H1 (cell line): ENCODE measurements around the gene KCNH8. TPM values are rescaled to one million over a fixed set of nuclear protein-coding genes. Genes with fewer than 3 reads are reported as not detected.

Experiments
- CTCF ChIA-PET: fragments of 300-600 bp; sonication (Branson Sonifier 250); formaldehyde crosslinking; loops from one replicate; lab custom pipeline; 2021; ENCODE audit not compliant: partially characterized antibody; lab: Charles Lee
- POLR2A ChIA-PET: fragments of 300-600 bp; sonication (Branson Sonifier 250); formaldehyde crosslinking; loops from one replicate; lab custom pipeline; 2021; ENCODE audit warnings: inconsistent platforms; ENCODE audit not compliant: partially characterized antibody; lab: Charles Lee
- DNase-seq, 2 experiments: peaks; one replicate each; pipeline versions ENCODE4 v3.0.0 to v3.0.0-alpha.2; 2010 to 2022; ENCODE audit warnings: low spot score in 2 of 2, low read depth in 1 of 2, mixed read lengths in 1 of 2
- FAIRE-seq: peaks from 2 replicates; lab custom pipeline; 2011; peaks lifted over from hg19 to GRCh38; lab: Jason Lieb, UNC
- H2AFZ ChIP-seq: 2 replicates; pipeline ENCODE4 v1.8.1; 2012; ENCODE audit warnings: low read length, inconsistent platforms
- H2AK5ac ChIP-seq: 2 replicates; pipeline ENCODE4 v1.6.1; 2013; ENCODE audit warnings: low read depth, low read length
- H2BK120ac ChIP-seq: replicated peaks from 2 replicates; pipeline ENCODE3; 2013; ENCODE audit warnings: low read depth, low read length, inconsistent platforms
- H2BK12ac ChIP-seq: 2 replicates; pipeline ENCODE4 v1.6.1; 2013; ENCODE audit warnings: low read depth, low read length
- H2BK15ac ChIP-seq: 2 replicates; pipeline ENCODE4 v1.6.1; 2013; ENCODE audit warnings: low read length
- H2BK20ac ChIP-seq: 2 replicates; pipeline ENCODE4 v1.6.1; 2013; ENCODE audit warnings: low read length
- H2BK5ac ChIP-seq: 2 replicates; pipeline ENCODE4 v1.6.1; 2013; ENCODE audit warnings: low read depth, low read length
- H3K14ac ChIP-seq: 2 replicates; pipeline ENCODE4 v1.6.1; 2013; ENCODE audit warnings: inconsistent platforms; ENCODE audit not compliant: insufficient read length
- H3K18ac ChIP-seq: 2 replicates; pipeline ENCODE4 v1.6.1; 2013; ENCODE audit warnings: low read length; ENCODE audit errors: extremely low read depth
- H3K23ac ChIP-seq: 2 replicates; pipeline ENCODE4 v1.6.1; 2013; ENCODE audit warnings: inconsistent platforms; ENCODE audit not compliant: insufficient read length
- H3K23me2 ChIP-seq: 2 replicates; pipeline ENCODE4 v1.6.1; 2013; ENCODE audit warnings: low read depth, low read length
- H3K27ac ChIP-seq: 2 replicates; pipeline ENCODE4 v1.6.1; 2011; ENCODE audit warnings: low read depth, low read length, inconsistent platforms
- H3K27me3 ChIP-seq, 4 experiments: replicated peaks in 1 of 4; 1 replicate in 1 of 4; 2 replicates in 3 of 4; pipeline versions ENCODE4 v1.6.1 to v1.8.1; 2011 to 2013; ENCODE audit warnings: low read length in 3 of 4, mild to moderate bottlenecking in 3 of 4, inconsistent platforms in 2 of 4, mixed read lengths in 2 of 4, moderate library complexity in 1 of 4; ENCODE audit not compliant: control insufficient read depth in 3 of 4, insufficient read depth in 3 of 4; ENCODE audit errors: extremely low read depth in 1 of 4
- H3K36me3 ChIP-seq, 4 experiments: 2 replicates each; pipeline versions ENCODE4 v1.6.1 to v1.8.1; 2011 to 2013; ENCODE audit warnings: mild to moderate bottlenecking in 4 of 4, low read length in 3 of 4, moderate library complexity in 2 of 4, control low read depth in 1 of 4, inconsistent platforms in 1 of 4; ENCODE audit not compliant: insufficient read depth in 4 of 4, control insufficient read depth in 2 of 4
- H3K4ac ChIP-seq: replicated peaks from 2 replicates; pipeline ENCODE3; 2013; ENCODE audit warnings: low read length, low read depth, mixed read lengths, inconsistent platforms; ENCODE audit not compliant: insufficient read length
- H3K4me1 ChIP-seq, 4 experiments: replicated peaks in 1 of 4; 1 replicate in 1 of 4; 2 replicates in 3 of 4; pipeline versions ENCODE4 v1.6.1 to v1.8.1; 2011 to 2013; ENCODE audit warnings: low read length in 3 of 4, inconsistent platforms in 2 of 4, mixed read lengths in 1 of 4; ENCODE audit not compliant: insufficient read depth in 4 of 4, control insufficient read depth in 3 of 4
- H3K4me2 ChIP-seq, 2 experiments: 2 replicates each; pipeline versions ENCODE4 v1.6.1 to v1.8.1; 2011 to 2013; ENCODE audit warnings: low read depth in 2 of 2, low read length in 2 of 2, control low read depth in 1 of 2, inconsistent platforms in 1 of 2, mild to moderate bottlenecking in 1 of 2; ENCODE audit not compliant: insufficient read depth in 1 of 2
- H3K4me3 ChIP-seq, 4 experiments: fragments of 200-600, 300-600 bp in 1 of 4; sonication (generic), shearing (Covaris generic), sonication (Bioruptor Twin) in 1 of 4; 2 replicates each; pipeline versions ENCODE4 v1.5.1 to v1.8.1; 2011 to 2016; ENCODE audit warnings: low read length in 4 of 4, low read depth in 3 of 4, control low read depth in 2 of 4, inconsistent platforms in 2 of 4, mild to moderate bottlenecking in 2 of 4, mixed read lengths in 1 of 4, moderate library complexity in 1 of 4; ENCODE audit not compliant: insufficient read depth in 2 of 4; ENCODE audit errors: extremely low read depth in 1 of 4
- H3K56ac ChIP-seq: replicated peaks from 2 replicates; pipeline ENCODE3; 2013; ENCODE audit warnings: low read depth, mild to moderate bottlenecking, mixed read lengths, low read length, inconsistent platforms; ENCODE audit not compliant: insufficient read length
- H3K79me1 ChIP-seq: 2 replicates; pipeline ENCODE4 v1.6.1; 2013; ENCODE audit warnings: low read depth, low read length, control low read depth
- H3K79me2 ChIP-seq, 2 experiments: 2 replicates each; pipeline versions ENCODE4 v1.6.1 to v1.8.1; 2012 to 2013; ENCODE audit warnings: low read length in 2 of 2, mild to moderate bottlenecking in 2 of 2, inconsistent platforms in 1 of 2; ENCODE audit not compliant: insufficient read depth in 2 of 2, control insufficient read depth in 1 of 2
- H3K9ac ChIP-seq, 4 experiments: replicated peaks in 1 of 4; 1 replicate in 1 of 4; 2 replicates in 3 of 4; pipeline versions ENCODE4 v1.6.1 to v1.8.1; 2011 to 2013; ENCODE audit warnings: low read depth in 3 of 4, low read length in 3 of 4, control low read depth in 2 of 4, mild to moderate bottlenecking in 2 of 4, moderate library complexity in 2 of 4, inconsistent platforms in 1 of 4; ENCODE audit errors: extremely low read depth in 1 of 4
- H3K9me3 ChIP-seq, 2 experiments: 2 replicates each; pipeline versions ENCODE4 v1.6.1 to v1.8.1; 2012 to 2013; ENCODE audit warnings: mild to moderate bottlenecking in 2 of 2, moderate library complexity in 2 of 2, control low read depth in 1 of 2, inconsistent platforms in 1 of 2, low read depth in 1 of 2, low read length in 1 of 2, mixed read lengths in 1 of 2; ENCODE audit not compliant: insufficient read depth in 2 of 2
- H4K20me1 ChIP-seq, 2 experiments: replicated peaks in 1 of 2; 2 replicates each; pipeline versions ENCODE3 to v1.8.1; 2011 to 2013; ENCODE audit warnings: inconsistent platforms in 2 of 2, low read length in 2 of 2, mild to moderate bottlenecking in 1 of 2; ENCODE audit not compliant: insufficient read depth in 2 of 2, control insufficient read depth in 1 of 2
- H4K5ac ChIP-seq: 2 replicates; pipeline ENCODE4 v1.6.1; 2013; ENCODE audit warnings: low read length, low read depth, mixed read lengths, inconsistent platforms; ENCODE audit not compliant: insufficient read length
- H4K8ac ChIP-seq: 2 replicates; pipeline ENCODE4 v1.8.0; 2013; ENCODE audit warnings: mild to moderate bottlenecking, moderate library complexity, low read length, inconsistent platforms; ENCODE audit not compliant: insufficient read depth; ENCODE audit errors: extremely low read depth
- H4K91ac ChIP-seq: replicated peaks from 2 replicates; pipeline ENCODE3; 2013; ENCODE audit warnings: low read length, mixed read lengths, inconsistent platforms; ENCODE audit not compliant: insufficient read length
- BRCA1 ChIP-seq: IDR thresholded peaks from 2 replicates; pipeline ENCODE4 v1.6.1; 2012; ENCODE audit warnings: low read depth, low read length, improper control_type of control experiment
- CEBPB ChIP-seq: IDR thresholded peaks from 2 replicates; pipeline ENCODE4 v1.6.1; 2012; ENCODE audit warnings: low read depth, low read length
- CTBP2 ChIP-seq: IDR thresholded peaks from 2 replicates; pipeline ENCODE4 v1.7.0; 2011; ENCODE audit warnings: borderline replicate concordance, mild to moderate bottlenecking, moderate library complexity, mixed read lengths, low read length; ENCODE audit not compliant: insufficient read depth, insufficient read length
- EGR1 ChIP-seq: IDR thresholded peaks from 2 replicates; pipeline ENCODE4 v1.6.1; 2011; ENCODE audit warnings: low read depth, low read length, borderline replicate concordance
- HDAC2 ChIP-seq, 2 experiments: fragments of 300-600 bp in 1 of 2; sonication (generic) in 1 of 2; IDR thresholded peaks; 2 replicates each; pipeline ENCODE4 v1.6.1; 2011 to 2012; ENCODE audit warnings: low read depth in 2 of 2, low read length in 2 of 2, mild to moderate bottlenecking in 2 of 2, moderate library complexity in 2 of 2, borderline replicate concordance in 1 of 2, inconsistent platforms in 1 of 2
- KDM1A ChIP-seq: fragments of 200-600, 300-600 bp; sonication (generic); IDR thresholded peaks from 2 replicates; pipeline ENCODE4 v1.7.1; 2016; ENCODE audit warnings: mild to moderate bottlenecking, low read length, borderline replicate concordance
- MAFK ChIP-seq: IDR thresholded peaks from 2 replicates; pipeline ENCODE4 v1.6.1; 2012; ENCODE audit warnings: low read depth, mild to moderate bottlenecking, improper control_type of control experiment, low read length
- RNF2 ChIP-seq: fragments of 200-900, 300-1000 bp; sonication (generic); IDR thresholded peaks from 2 replicates; pipeline ENCODE4 v1.7.1; 2016; ENCODE audit warnings: borderline replicate concordance, low read depth, mild to moderate bottlenecking, antibody characterized with exemption, low read length; ENCODE audit not compliant: poor library complexity, severe bottlenecking; ENCODE audit errors: missing control alignments
- WGBS, 2 experiments: shearing (Covaris generic) in 1 of 2; methylation state at CpG; one replicate each; pipeline versions ENCODE4 v1.1.6 to v1.1.7; 2013 to 2015; ENCODE audit warnings: low lambda C conversion rate in 2 of 2, mixed read lengths in 2 of 2, inconsistent platforms in 1 of 2, low coverage in 1 of 2, missing lambda C conversion rate in 1 of 2; ENCODE audit not compliant: insufficient replicate concordance in 2 of 2, insufficient coverage in 1 of 2, insufficient read length in 1 of 2; ENCODE audit errors: extremely low coverage in 1 of 2, missing lambda C conversion rate in 1 of 2; 5-methylcytosine and 5-hydroxymethylcytosine counted together
- polyA plus RNA-seq, 7 experiments: library from polyadenylated mRNA; depleted of rRNA in 3 of 7; stranded (reverse) in 5 of 7; unstranded in 2 of 7; fragments of >200 nt in 5 of 7; fragments of 200-250 nt in 2 of 7; gene quantifications; 1 replicate in 5 of 7; 2 replicates in 1 of 7; 4 replicates in 1 of 7; pipeline versions ENCODE4 v1.2.1 to v1.2.3, GENCODE V29; 2011 to 2013; ENCODE audit warnings: missing spikeins in 2 of 7, mixed read lengths in 2 of 7
- total RNA-seq: library from RNA; stranded (reverse); fragmentation: NEBNext Ultra II Directional; extraction: Animal tissue kit (Norgen Biotek cat#: 25700); gene quantifications from 2 replicates; pipeline ENCODE4 v1.2.1, GENCODE V29; 2021
- TF ChIP-seq, protein P1 (sequence below): IDR thresholded peaks from 2 replicates; pipeline ENCODE4 v1.6.1; 2012; ENCODE audit warnings: low read length, inconsistent platforms

The KCNH8 gene
- total and polyA plus RNA-seq, 2 of the 8 experiments (the other 6 are each of a cell fraction or from before 2014, with no cell fraction given): 2.2 to 2.4 TPM

DNA sequence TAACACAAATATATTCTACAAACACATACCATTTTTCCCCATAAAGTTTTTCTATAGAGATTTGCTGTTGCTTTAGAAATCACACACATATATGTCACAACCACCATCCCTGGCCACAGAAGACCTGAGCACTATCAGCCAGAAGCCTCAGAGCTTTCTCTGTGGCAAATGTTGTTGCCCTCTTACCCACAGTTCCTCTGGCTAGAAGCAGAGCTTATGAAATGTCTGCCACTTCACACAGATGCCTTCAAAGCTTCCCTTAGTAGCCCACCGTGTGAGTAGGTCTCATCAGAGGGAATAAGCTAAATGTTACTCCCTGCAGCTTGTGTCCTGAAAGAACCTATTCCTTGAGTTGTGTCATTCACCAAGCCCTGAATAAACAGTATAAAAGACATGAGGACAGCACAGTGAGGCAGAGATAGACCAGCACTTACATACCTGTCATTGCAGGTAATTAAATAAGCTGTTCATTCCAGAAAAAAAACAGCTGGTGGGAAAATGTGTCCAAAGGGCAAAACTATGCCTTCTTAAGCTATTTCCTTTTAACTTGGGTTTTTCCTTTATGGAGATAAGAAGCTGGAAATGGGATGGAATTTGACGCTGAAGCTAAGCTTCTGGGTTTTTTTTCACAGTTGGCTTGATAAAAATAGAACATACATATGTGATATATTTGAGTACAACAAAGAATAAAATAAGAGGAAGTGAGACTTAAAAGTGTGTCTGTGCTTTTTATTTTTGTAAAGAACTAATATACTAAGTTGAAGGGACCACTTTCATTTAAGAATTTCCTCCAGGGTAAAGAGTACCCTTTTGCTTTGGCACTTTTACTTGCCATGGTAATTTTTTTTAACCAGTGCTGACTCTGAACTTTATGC is 391.4 kb downstream of the KCNH8 start:
- no peak overlapping the region for H3K56ac ChIP-seq
- WGBS, 2 experiments: 96% methylated on average over 2 of the region's 2 CpGs; no CpG with 5 or more reads in 1 of the 2 experiments
- H3K9me3 ChIP-seq: no peaks in the 10 kb centered on the region
- H3K4me2 ChIP-seq: no peak overlapping the region
- no peak overlapping the region for H3K18ac ChIP-seq
- H4K5ac ChIP-seq: no peak overlapping the region
- no peaks in the 10 kb centered on the region for H4K20me1 ChIP-seq
- no peaks in the 10 kb centered on the region for H3K79me2 ChIP-seq
- H2BK5ac ChIP-seq: no peak overlapping the region
- no peak overlapping the region for H3K14ac ChIP-seq
- no peak overlapping the region for H2BK120ac ChIP-seq
- no peak overlapping the region for H3K27ac ChIP-seq
- no peaks in the 10 kb centered on the region for H3K36me3 ChIP-seq
- H2AFZ ChIP-seq: no peak overlapping the region
- H3K9ac ChIP-seq: no peak overlapping the region
- FAIRE-seq: no peak
- no peak for DNase-seq
- no peaks in the 10 kb centered on the region for H3K4me1 ChIP-seq
- POLR2A ChIA-PET: no interaction called here
- no peak overlapping the region for H4K8ac ChIP-seq
- no peak overlapping the region for H2AK5ac ChIP-seq
- H2BK15ac ChIP-seq: 0 out of 2 replicates have a peak overlapping the region, but pooled peaks have one; percentile 32
- no peaks in the 10 kb centered on the region for H3K79me1 ChIP-seq
- no peak overlapping the region for H2BK20ac ChIP-seq
- H2BK12ac ChIP-seq: 0 out of 2 replicates have a peak overlapping the region, but pooled peaks have one; percentile 42
- H3K27me3 ChIP-seq: no peaks in the 10 kb centered on the region
- H3K4me3 ChIP-seq: no peak overlapping the region
- H3K23ac ChIP-seq: no peak overlapping the region
- H3K23me2 ChIP-seq: no peaks in the 10 kb centered on the region
- H4K91ac ChIP-seq: no peak overlapping the region
- no peak overlapping the region for H3K4ac ChIP-seq
- CTCF ChIA-PET: interaction anchor here (0.6 to 1.9 kb wide), 6 partner anchors 9 to 327 kb away, joined by 3 to 5 read pairs (median 4); no protein-coding TSS in a partner anchor
- TF ChIP-seq KDM1A (no peak), BRCA1 (no peak), RNF2 (no peak), CTBP2 (no peak), HDAC2 (IDR thresholded peaks at IDR 0.05; ENCODE audit: borderline replicate concordance in 1 of 2, low read depth in 2 of 2, low read length in 2 of 2) (no peak), EGR1 (no peak), MAFK (no peak), CEBPB (no peak)
- TF ChIP-seq, protein P1, sequence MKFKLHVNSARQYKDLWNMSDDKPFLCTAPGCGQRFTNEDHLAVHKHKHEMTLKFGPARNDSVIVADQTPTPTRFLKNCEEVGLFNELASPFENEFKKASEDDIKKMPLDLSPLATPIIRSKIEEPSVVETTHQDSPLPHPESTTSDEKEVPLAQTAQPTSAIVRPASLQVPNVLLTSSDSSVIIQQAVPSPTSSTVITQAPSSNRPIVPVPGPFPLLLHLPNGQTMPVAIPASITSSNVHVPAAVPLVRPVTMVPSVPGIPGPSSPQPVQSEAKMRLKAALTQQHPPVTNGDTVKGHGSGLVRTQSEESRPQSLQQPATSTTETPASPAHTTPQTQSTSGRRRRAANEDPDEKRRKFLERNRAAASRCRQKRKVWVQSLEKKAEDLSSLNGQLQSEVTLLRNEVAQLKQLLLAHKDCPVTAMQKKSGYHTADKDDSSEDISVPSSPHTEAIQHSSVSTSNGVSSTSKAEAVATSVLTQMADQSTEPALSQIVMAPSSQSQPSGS: no peak
